ENCODE results near the gene ITGA7.

Gene ITGA7

DNA sequence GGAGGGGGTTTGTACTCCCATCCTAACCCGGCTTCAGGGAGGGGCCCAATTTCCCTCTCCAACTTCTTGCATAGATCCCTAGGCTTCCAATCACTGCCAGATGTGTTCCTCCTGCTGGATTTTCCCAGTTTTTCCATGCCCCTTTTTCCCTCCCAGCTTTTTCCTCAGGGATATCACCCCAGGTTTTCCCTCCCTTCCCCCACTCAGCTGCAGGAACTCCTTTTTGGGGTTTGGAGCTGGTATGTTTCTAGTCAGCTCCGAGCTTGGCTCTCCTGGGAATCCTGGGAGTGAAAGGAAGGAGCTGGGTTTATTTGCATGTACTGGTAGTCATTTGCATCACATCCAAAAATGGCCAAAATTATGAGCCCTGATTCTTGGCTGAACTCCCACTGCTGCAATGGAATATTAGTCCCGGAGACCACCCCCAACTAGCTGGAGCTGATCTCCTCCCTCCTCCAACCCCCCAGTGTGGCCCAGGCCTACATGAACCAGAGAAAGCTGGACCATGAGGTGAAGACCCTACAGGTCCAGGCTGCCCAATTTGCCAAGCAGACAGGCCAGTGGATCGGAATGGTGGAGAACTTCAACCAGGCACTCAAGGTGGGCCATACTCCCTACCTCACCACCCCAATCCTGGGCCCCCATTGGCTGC, 11.0 kb upstream of the ITGA7 start:
- H3K9me3 ChIP-seq (ENCODE audit: control insufficient read depth in 5 of 5, low read length in 5 of 5) = no peaks in the 10 kb centered on the region
- H3K36me3 ChIP-seq (ENCODE audit: control insufficient read depth in 5 of 5, insufficient read depth in 5 of 5, low read length in 5 of 5) = peaks cover 0 to 22% (median 2%) of the 10 kb centered on the region in 5 donors
- no peaks in the 10 kb centered on the region for H3K27me3 ChIP-seq (ENCODE audit: control insufficient read depth in 5 of 5, insufficient read depth in 4 of 5, low read length in 5 of 5)
- H3K4me1 ChIP-seq (ENCODE audit: control insufficient read depth in 5 of 5, insufficient read depth in 5 of 5, low read length in 5 of 5) = peaks cover 35 to 92% (median 83%) of the 10 kb centered on the region in 5 donors
- peak overlapping the region; percentile 96 for H3K27ac ChIP-seq (ENCODE audit: low read depth, low read length)
- peak overlapping the region in 2 of 5 donors; percentile 17 to 22 for H3K4me3 ChIP-seq (ENCODE audit: low read depth in 1 of 5, low read length in 5 of 5)
- peak overlapping the region in 4 of 5 donors; percentile 21 to 73 (median 54) for H3K9ac ChIP-seq (ENCODE audit: low read length in 5 of 5)

DNA sequence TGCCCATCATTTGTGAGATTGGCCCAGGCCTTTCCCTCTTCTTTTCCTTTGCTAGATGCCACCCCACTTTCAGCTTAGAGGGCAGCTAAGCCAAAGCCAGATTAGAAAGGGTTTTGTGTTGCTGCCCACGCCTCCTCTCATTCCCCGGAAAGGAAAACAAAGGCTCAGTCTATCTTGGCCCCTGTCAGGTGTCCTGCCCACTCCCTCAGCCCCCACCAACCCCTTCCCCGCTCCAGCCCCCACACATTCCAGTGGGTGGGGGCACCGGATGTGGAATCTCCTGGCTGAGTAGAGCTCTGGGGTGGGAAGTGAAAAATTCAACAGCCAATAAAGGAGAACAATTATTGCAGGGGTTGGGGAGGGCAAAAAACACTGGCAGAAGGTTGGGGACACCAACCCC, 10.3 kb upstream of the ITGA7 start:
- Histone ChIP-seq H3K27ac (ENCODE audit: low read depth, low read length) (peak overlapping the region; percentile 96), H3K9me3 (ENCODE audit: control insufficient read depth in 5 of 5, low read length in 5 of 5) (no peaks in the 10 kb centered on the region), H3K4me3 (ENCODE audit: low read depth in 1 of 5, low read length in 5 of 5) (peak overlapping the region in 1 of 5 donors; percentile 17), H3K36me3 (ENCODE audit: control insufficient read depth in 5 of 5, insufficient read depth in 5 of 5, low read length in 5 of 5) (peaks cover 0 to 15% (median 2%) of the 10 kb centered on the region in 5 donors), H3K9ac (ENCODE audit: low read length in 5 of 5) (peak overlapping the region in 4 of 5 donors; percentile 14 to 73 (median 50)), H3K27me3 (ENCODE audit: control insufficient read depth in 5 of 5, insufficient read depth in 4 of 5, low read length in 5 of 5) (no peaks in the 10 kb centered on the region), H3K4me1 (ENCODE audit: control insufficient read depth in 5 of 5, insufficient read depth in 5 of 5, low read length in 5 of 5) (peaks cover 35 to 89% (median 82%) of the 10 kb centered on the region in 5 donors)

DNA sequence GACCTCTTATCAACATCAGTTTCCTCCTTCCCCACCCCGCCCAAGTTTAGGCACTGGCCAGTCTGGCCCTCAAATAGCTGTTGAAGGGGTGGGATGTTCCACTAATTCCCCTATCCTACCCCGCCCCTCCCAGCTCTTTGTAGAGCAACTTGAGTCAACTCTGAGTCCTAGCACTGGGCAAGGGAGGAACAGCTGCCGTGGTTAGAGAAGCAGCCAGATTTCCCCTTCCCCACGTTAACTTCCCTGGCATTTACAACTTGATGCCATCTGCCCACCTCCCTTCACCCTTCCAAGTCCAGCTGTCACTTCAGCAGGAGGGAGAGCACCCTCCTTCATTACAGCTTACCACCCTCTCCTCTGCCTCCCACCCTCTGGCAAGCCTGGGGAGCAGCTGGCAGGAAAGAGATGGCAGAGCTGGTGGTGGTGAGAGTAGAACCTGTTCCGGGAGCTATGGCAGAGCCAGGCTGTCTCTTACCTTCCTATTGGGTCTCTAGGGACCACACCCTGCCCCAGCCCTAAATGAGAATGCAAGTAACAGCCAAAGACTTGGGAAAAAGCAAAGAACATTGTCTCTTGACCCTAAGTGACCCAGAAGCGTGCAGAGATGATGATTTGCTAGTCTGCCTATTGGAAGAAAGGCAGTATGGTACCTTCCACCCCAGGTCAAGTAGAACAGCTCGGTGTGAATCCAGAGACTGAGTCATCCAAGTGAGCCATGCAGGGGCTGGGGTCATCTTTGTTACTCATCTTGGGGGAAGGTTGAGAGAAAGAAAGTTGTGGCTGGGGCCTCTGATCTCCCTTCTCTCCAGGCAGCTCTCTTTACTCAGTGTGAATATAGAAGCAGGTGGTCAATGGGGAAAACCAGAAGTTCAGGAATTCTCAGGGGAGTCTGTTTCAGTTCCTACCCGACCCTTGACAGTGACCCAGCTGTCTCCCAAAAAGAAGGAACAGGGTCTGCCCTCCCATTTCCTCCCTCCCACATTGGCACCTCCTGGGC, 9.6 kb upstream of the ITGA7 start:
- Histone ChIP-seq H3K9me3 (ENCODE audit: control insufficient read depth in 5 of 5, low read length in 5 of 5) (no peaks in the 10 kb centered on the region), H3K9ac (ENCODE audit: low read length in 5 of 5) (peak overlapping the region; percentile 73 to 91 (median 81)), H3K4me1 (ENCODE audit: control insufficient read depth in 5 of 5, insufficient read depth in 5 of 5, low read length in 5 of 5) (peaks cover 35 to 89% (median 82%) of the 10 kb centered on the region in 5 donors), H3K27me3 (ENCODE audit: control insufficient read depth in 5 of 5, insufficient read depth in 4 of 5, low read length in 5 of 5) (no peaks in the 10 kb centered on the region), H3K4me3 (ENCODE audit: low read depth in 1 of 5, low read length in 5 of 5) (peak overlapping the region; percentile 12 to 84 (median 74)), H3K36me3 (ENCODE audit: control insufficient read depth in 5 of 5, insufficient read depth in 5 of 5, low read length in 5 of 5) (peaks cover 0 to 10% (median 0%) of the 10 kb centered on the region in 5 donors), H3K27ac (ENCODE audit: low read depth, low read length) (peak overlapping the region; percentile 96)

DNA sequence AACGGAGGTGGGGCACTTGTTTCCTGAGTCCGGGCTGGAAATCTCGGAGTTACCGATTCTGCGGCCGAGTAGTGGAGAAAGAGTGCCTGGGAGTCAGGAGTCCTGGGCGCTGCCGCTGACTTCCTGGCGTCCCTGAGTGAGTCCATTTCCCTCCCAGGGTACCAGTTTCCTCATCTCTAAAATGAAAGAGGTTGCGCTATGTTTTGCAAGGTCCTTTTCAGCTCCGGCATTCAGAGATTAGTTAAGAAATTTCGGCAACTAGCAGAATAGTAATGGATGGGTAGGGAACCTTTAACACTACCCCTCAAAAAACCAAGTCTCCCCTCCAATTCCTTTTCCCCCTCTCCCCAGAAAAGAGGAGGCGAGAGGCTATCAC, 8.9 kb upstream of the ITGA7 start:
- Histone ChIP-seq H3K27me3 (ENCODE audit: control insufficient read depth in 5 of 5, insufficient read depth in 4 of 5, low read length in 5 of 5) (no peaks in the 10 kb centered on the region), H3K9ac (ENCODE audit: low read length in 5 of 5) (peak overlapping the region; percentile 79 to 91 (median 82)), H3K4me1 (ENCODE audit: control insufficient read depth in 5 of 5, insufficient read depth in 5 of 5, low read length in 5 of 5) (peaks cover 35 to 89% (median 78%) of the 10 kb centered on the region in 5 donors), H3K9me3 (ENCODE audit: control insufficient read depth in 5 of 5, low read length in 5 of 5) (no peaks in the 10 kb centered on the region), H3K27ac (ENCODE audit: low read depth, low read length) (peak overlapping the region; percentile 96), H3K36me3 (ENCODE audit: control insufficient read depth in 5 of 5, insufficient read depth in 5 of 5, low read length in 5 of 5) (peaks cover 0 to 10% (median 0%) of the 10 kb centered on the region in 5 donors), H3K4me3 (ENCODE audit: low read depth in 1 of 5, low read length in 5 of 5) (peak overlapping the region; percentile 70 to 84 (median 74))

DNA sequence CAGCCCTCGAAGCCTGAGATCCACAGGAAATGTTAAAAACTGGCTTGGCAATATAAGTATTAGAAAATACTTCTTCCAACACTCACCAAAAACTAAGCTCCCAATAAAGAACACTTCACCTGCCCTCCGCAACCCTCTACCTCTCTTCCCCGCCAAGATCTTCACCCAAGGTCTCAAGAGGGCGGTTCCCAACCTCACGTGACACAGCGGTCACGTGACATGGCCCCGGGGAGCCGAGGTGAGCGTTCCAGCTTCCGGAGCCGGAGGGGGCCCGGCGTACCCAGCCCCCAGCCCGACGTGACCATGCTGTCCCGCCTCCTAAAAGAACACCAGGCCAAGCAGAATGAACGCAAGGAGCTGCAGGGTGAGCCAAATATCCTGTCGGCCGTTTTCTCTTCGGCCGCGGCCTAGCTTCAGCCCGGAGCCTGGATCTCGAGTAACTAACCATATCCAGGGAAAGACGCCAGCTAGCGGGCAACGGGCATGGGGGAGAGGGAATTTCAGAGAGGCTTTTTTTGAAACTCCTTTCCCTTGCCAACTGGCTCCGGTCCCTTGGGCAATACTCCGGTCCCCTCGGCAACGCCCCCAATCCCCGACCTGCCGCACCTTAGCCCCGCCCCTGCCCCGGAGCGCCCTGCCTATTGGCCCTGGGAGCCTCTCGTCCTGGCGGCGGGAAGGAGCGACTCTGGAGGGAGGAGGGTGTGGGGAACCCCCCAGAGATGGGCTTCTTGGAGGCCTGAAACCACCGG, 8.3 kb upstream of the ITGA7 start, which contains the start of gene BLOC1S1:
BLOC1S1 (plus strand) TSS at position 214 of the 749 bp plus-strand sequence; CDS start at position 220, 6 bp downstream.
- H3K36me3 ChIP-seq (ENCODE audit: control insufficient read depth in 5 of 5, insufficient read depth in 5 of 5, low read length in 5 of 5) = peaks cover 0 to 10% (median 0%) of the 10 kb centered on the region in 5 donors
- no peaks in the 10 kb centered on the region for H3K9me3 ChIP-seq (ENCODE audit: control insufficient read depth in 5 of 5, low read length in 5 of 5)
- H3K27ac ChIP-seq (ENCODE audit: low read depth, low read length) = peak within 1 kb of the TSS; percentile 96
- H3K4me1 ChIP-seq (ENCODE audit: control insufficient read depth in 5 of 5, insufficient read depth in 5 of 5, low read length in 5 of 5) = peaks cover 35 to 85% (median 72%) of the 10 kb centered on the region in 5 donors
- H3K4me3 ChIP-seq (ENCODE audit: low read depth in 1 of 5, low read length in 5 of 5) = peak within 1 kb of the TSS; percentile 70 to 84 (median 74)
- peak within 1 kb of the TSS; percentile 79 to 91 (median 82) for H3K9ac ChIP-seq (ENCODE audit: low read length in 5 of 5)
- H3K27me3 ChIP-seq (ENCODE audit: control insufficient read depth in 5 of 5, insufficient read depth in 4 of 5, low read length in 5 of 5) = no peaks in the 10 kb centered on the region

DNA sequence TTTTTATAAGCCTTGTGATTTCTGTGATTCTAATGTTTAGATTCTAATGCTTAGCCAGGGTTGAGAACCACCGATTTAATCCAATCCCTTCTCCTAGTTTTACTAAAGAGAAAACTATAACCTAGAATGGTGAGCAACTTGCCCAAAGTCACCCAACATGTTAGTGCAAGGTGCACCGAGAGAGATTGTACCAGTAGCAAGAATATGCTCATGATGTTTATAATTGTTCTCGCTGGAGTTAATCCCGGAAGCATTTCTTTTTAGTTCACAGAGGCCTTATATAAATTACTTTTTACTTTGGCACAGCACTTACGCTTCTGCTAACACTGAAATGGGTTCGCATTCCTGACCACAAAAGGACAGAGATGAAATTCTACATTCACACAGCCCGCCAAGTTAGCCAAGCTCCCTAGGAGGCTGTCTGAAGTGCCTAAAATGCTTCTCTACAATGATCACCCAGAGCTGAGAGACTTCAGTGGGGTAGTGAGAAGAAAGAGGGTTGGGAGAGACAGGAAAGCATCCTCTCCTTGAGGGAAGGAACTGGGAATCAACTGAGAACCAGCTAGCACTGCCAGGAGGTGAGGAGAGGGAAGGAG, 7.6 kb upstream of the ITGA7 start:
- Histone ChIP-seq H3K27me3 (ENCODE audit: control insufficient read depth in 5 of 5, insufficient read depth in 4 of 5, low read length in 5 of 5) (no peaks in the 10 kb centered on the region), H3K36me3 (ENCODE audit: control insufficient read depth in 5 of 5, insufficient read depth in 5 of 5, low read length in 5 of 5) (peaks cover 0 to 10% (median 0%) of the 10 kb centered on the region in 5 donors), H3K9ac (ENCODE audit: low read length in 5 of 5) (peak overlapping the region; percentile 20 to 91 (median 81)), H3K4me3 (ENCODE audit: low read depth in 1 of 5, low read length in 5 of 5) (peak overlapping the region; percentile 51 to 81 (median 72)), H3K27ac (ENCODE audit: low read depth, low read length) (peak overlapping the region; percentile 96), H3K9me3 (ENCODE audit: control insufficient read depth in 5 of 5, low read length in 5 of 5) (no peaks in the 10 kb centered on the region), H3K4me1 (ENCODE audit: control insufficient read depth in 5 of 5, insufficient read depth in 5 of 5, low read length in 5 of 5) (peaks cover 32 to 85% (median 68%) of the 10 kb centered on the region in 5 donors)

DNA sequence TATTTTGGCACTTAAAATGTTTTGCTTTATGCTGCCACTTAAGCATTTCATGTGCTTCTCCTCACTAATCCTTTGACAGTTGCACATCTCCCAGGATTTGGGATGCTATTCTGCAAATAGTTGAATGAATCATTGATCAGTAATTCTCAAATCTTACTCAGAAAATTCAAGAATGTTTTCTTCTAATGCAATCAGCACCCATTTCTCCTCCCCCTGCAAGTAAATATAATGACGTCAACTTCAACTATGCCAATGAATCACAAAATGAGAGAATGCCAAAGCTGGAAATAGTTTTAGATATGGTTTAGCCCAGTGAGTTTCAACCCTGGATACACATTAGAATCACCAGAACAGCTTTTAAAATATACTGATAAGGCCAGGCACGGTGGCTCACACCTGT, 6.0 kb upstream of the ITGA7 start:
- Histone ChIP-seq H3K4me1 (ENCODE audit: control insufficient read depth in 5 of 5, insufficient read depth in 5 of 5, low read length in 5 of 5) (peaks cover 21 to 85% (median 66%) of the 10 kb centered on the region in 5 donors), H3K9ac (ENCODE audit: low read length in 5 of 5) (peak overlapping the region in 1 of 5 donors; percentile 58), H3K9me3 (ENCODE audit: control insufficient read depth in 5 of 5, low read length in 5 of 5) (no peaks in the 10 kb centered on the region), H3K36me3 (ENCODE audit: control insufficient read depth in 5 of 5, insufficient read depth in 5 of 5, low read length in 5 of 5) (peaks cover 0 to 1% (median 0%) of the 10 kb centered on the region in 5 donors), H3K27me3 (ENCODE audit: control insufficient read depth in 5 of 5, insufficient read depth in 4 of 5, low read length in 5 of 5) (no peaks in the 10 kb centered on the region), H3K27ac (ENCODE audit: low read depth, low read length) (peak overlapping the region; percentile 96), H3K4me3 (ENCODE audit: low read depth in 1 of 5, low read length in 5 of 5) (no peak overlapping the region)

DNA sequence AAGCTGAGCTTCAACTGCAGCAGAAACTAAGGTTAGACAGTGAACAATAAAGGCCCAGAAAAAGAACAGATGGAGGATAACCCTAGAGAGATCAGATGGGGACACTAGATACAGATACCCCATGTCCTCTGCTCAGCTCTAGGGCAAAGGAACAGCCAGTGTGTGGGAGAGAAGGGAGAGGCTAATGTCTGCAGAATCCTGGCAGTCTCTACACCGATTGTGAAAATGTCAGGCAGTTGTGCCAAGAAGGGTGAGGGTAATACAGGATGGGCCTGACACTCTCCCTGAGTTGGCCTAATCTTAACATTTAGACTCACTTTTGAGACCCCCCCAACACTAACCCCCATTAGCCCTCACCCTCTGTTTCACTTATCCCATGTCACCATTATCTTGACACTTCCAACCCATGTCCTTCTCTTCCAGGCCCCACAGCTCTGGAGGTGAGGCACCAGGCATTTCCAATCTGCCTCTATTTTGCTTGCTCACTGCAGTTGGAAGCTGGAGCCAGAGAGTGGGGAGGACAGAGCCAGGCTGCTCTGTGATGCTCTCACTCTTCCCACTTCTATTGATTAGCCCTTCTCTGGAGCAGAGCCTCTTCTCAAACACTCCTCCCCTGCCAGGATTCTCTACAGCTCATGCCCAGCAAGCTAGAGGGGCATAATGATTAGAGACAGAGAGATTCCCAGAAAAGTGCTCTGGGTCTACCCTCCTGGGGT, 5.2 kb upstream of the ITGA7 start:
- Histone ChIP-seq H3K9ac (ENCODE audit: low read length in 5 of 5) (peak overlapping the region; percentile 2 to 82 (median 48)), H3K4me1 (ENCODE audit: control insufficient read depth in 5 of 5, insufficient read depth in 5 of 5, low read length in 5 of 5) (peaks cover 16 to 84% (median 65%) of the 10 kb centered on the region in 5 donors), H3K27ac (ENCODE audit: low read depth, low read length) (peak overlapping the region; percentile 96), H3K9me3 (ENCODE audit: control insufficient read depth in 5 of 5, low read length in 5 of 5) (no peaks in the 10 kb centered on the region), H3K36me3 (ENCODE audit: control insufficient read depth in 5 of 5, insufficient read depth in 5 of 5, low read length in 5 of 5) (no peaks in the 10 kb centered on the region), H3K4me3 (ENCODE audit: low read depth in 1 of 5, low read length in 5 of 5) (peak overlapping the region in 4 of 5 donors; percentile 13 to 84 (median 61)), H3K27me3 (ENCODE audit: control insufficient read depth in 5 of 5, insufficient read depth in 4 of 5, low read length in 5 of 5) (no peaks in the 10 kb centered on the region)

Data from subcutaneous abdominal adipose tissue (tissue), 5 donors.